Suprapubic skin (tissue), 4 donors: ENCODE measurements around the gene PPRC1. TPM values are rescaled to one million over a fixed set of nuclear protein-coding genes. Genes with fewer than 3 reads are reported as not detected.

Experiments used
- DNase-seq, 2 donors: peaks; one replicate each; pipeline ENCODE4 v3.0.0-alpha.2; 2019; ENCODE audit warnings: low spot score in 2 of 2
- H3K27ac ChIP-seq: fragments of 200-600 bp; sonication (generic); one replicate; pipeline ENCODE4 v1.5.1; 2019
- H3K27me3 ChIP-seq: fragments of 200-600 bp; sonication (generic); one replicate; pipeline ENCODE4 v1.5.1; 2019
- H3K36me3 ChIP-seq: fragments of 200-600 bp; sonication (generic); one replicate; pipeline ENCODE4 v1.5.1; 2019
- H3K4me1 ChIP-seq: fragments of 200-600 bp; sonication (generic); one replicate; pipeline ENCODE4 v1.5.1; 2019
- H3K4me3 ChIP-seq: fragments of 200-600 bp; sonication (generic); one replicate; pipeline ENCODE4 v1.5.1; 2019; ENCODE audit warnings: mild to moderate bottlenecking
- H3K9me3 ChIP-seq: fragments of 200-600 bp; sonication (generic); one replicate; pipeline ENCODE4 v1.5.1; 2019
- CTCF ChIP-seq, 2 donors: fragments of 200-600 bp in 1 of 2; fragments of 450-650 bp in 1 of 2; sonication (generic) in 1 of 2; IDR thresholded peaks; one replicate each; pipeline ENCODE4 v1.5.1; 2016 to 2019; ENCODE audit warnings: antibody characterized with exemption in 2 of 2, mild to moderate bottlenecking in 1 of 2, moderate library complexity in 1 of 2
- EP300 ChIP-seq: sonication (generic); formaldehyde crosslinking; IDR thresholded peaks from one replicate; pipeline ENCODE4 v1.6.1; 2017; ENCODE audit warnings: antibody characterized with exemption
- POLR2A ChIP-seq, 2 donors: fragments of 450-650 bp; IDR thresholded peaks; one replicate each; pipeline ENCODE4 v1.6.1; 2017; ENCODE audit warnings: antibody characterized with exemption in 2 of 2, mild to moderate bottlenecking in 2 of 2, moderate library complexity in 2 of 2
- POLR2AphosphoS5 ChIP-seq, 3 donors: sonication (generic); formaldehyde crosslinking; IDR thresholded peaks; one replicate each; pipeline ENCODE4 v1.6.1; 2017; ENCODE audit warnings: antibody characterized with exemption in 3 of 3
- WGBS: methylation state at CpG from one replicate; pipeline ENCODE4 v1.1.5; 2018; 5-methylcytosine and 5-hydroxymethylcytosine counted together
- total RNA-seq, 4 donors: library from RNA; depleted of rRNA; stranded (reverse); fragments of >200 nt; gene quantifications; one replicate each; pipeline ENCODE4 v1.1.0, GENCODE V29; 2016

The PPRC1 gene
- total RNA-seq, 4 donors from 2014 or later = 42.6 to 80.0 (median 55.2) TPM

GRCh38 chr10:102159831-102160230, 27.0 kb downstream of the PPRC1 start:
- 95% methylated on average over 4 of the region's 4 CpGs for WGBS
- Histone ChIP-seq H3K27me3 (no peaks in the 10 kb centered on the region), H3K9me3 (no peaks in the 10 kb centered on the region), H3K4me1 (no peaks in the 10 kb centered on the region), H3K36me3 (peaks cover 94% of the 10 kb centered on the region), H3K27ac (no peak overlapping the region), H3K4me3 (no peak overlapping the region)
- DNase-seq = no peak
- TF ChIP-seq EP300 (no peak), CTCF (IDR thresholded peaks at IDR 0.05) (no peak), POLR2A (IDR thresholded peaks at IDR 0.05) (no peak), POLR2AphosphoS5 (IDR thresholded peaks at IDR 0.05) (no peak)

GRCh38 chr10:102163342-102163989, 30.6 kb downstream of the PPRC1 start:
- peaks cover 3% of the 10 kb centered on the region for H3K4me1 ChIP-seq
- H3K4me3 ChIP-seq = no peak overlapping the region
- no peak for TF ChIP-seq POLR2AphosphoS5 (IDR thresholded peaks at IDR 0.05)
- no peak for TF ChIP-seq CTCF (IDR thresholded peaks at IDR 0.05)
- TF ChIP-seq EP300 = no peak
- TF ChIP-seq POLR2A (IDR thresholded peaks at IDR 0.05) = no peak
- peaks cover 59% of the 10 kb centered on the region for H3K36me3 ChIP-seq
- no peaks in the 10 kb centered on the region for H3K9me3 ChIP-seq
- 83% methylated on average over 4 of the region's 4 CpGs for WGBS
- no peaks in the 10 kb centered on the region for H3K27me3 ChIP-seq
- no peak overlapping the region for H3K27ac ChIP-seq
- DNase-seq = no peak

- TF ChIP-seq POLR2A (IDR thresholded peaks at IDR 0.05) (no peak), CTCF (IDR thresholded peaks at IDR 0.05) (no peak), POLR2AphosphoS5 (IDR thresholded peaks at IDR 0.05) (no peak), EP300 (no peak)
- peaks cover 15% of the 10 kb centered on the region for H3K36me3 ChIP-seq
- H3K27me3 ChIP-seq = no peaks in the 10 kb centered on the region
- 38% methylated on average over 1 of the region's 1 CpG for WGBS
- no peak overlapping the region for H3K4me3 ChIP-seq
- peaks cover 8% of the 10 kb centered on the region for H3K4me1 ChIP-seq
- no peak overlapping the region for H3K27ac ChIP-seq
- DNase-seq = no peak
- no peaks in the 10 kb centered on the region for H3K9me3 ChIP-seq
These were observed 35.0 kb downstream of the PPRC1 start for GRCh38 chr10:102167861-102168260.

- Histone ChIP-seq H3K9me3 (no peaks in the 10 kb centered on the region), H3K36me3 (no peaks in the 10 kb centered on the region), H3K27ac (no peak overlapping the region), H3K4me1 (peaks cover 8% of the 10 kb centered on the region), H3K27me3 (no peaks in the 10 kb centered on the region), H3K4me3 (no peak overlapping the region)
- TF ChIP-seq EP300 (no peak), POLR2A (IDR thresholded peaks at IDR 0.05) (no peak), POLR2AphosphoS5 (IDR thresholded peaks at IDR 0.05) (no peak), CTCF (IDR thresholded peaks at IDR 0.05) (no peak)
- DNase-seq = no peak
- WGBS = 78% methylated on average over 3 of the region's 3 CpGs
These were observed 37.8 kb downstream of the PPRC1 start for GRCh38 chr10:102170602-102171001.

GRCh38 chr10:102172288-102172687, 39.4 kb downstream of the PPRC1 start:
- Histone ChIP-seq H3K4me3 (no peak overlapping the region), H3K27ac (no peak overlapping the region), H3K27me3 (peaks cover 5% of the 10 kb centered on the region), H3K36me3 (no peaks in the 10 kb centered on the region), H3K4me1 (peaks cover 8% of the 10 kb centered on the region), H3K9me3 (no peaks in the 10 kb centered on the region)
- 88% methylated on average over 8 of the region's 8 CpGs for WGBS
- DNase-seq = no peak
- TF ChIP-seq EP300 (no peak), CTCF (IDR thresholded peaks at IDR 0.05) (no peak), POLR2A (IDR thresholded peaks at IDR 0.05) (no peak), POLR2AphosphoS5 (IDR thresholded peaks at IDR 0.05) (no peak)
